AG04450 (cell line): ENCODE measurements around the gene KRT86. TPM values are rescaled to one million over a fixed set of nuclear protein-coding genes. Genes with fewer than 3 reads are reported as not detected.

Experiments
- CTCF ChIA-PET: fragments of 300-600, 350-600 bp; formaldehyde crosslinking; extraction: SDS; loops from one replicate; lab custom pipeline; 2022; ENCODE audit warnings: antibody characterized with exemption, inconsistent platforms; lab: Charles Lee
- POLR2A ChIA-PET: fragments of 350-600 bp; formaldehyde crosslinking; extraction: SDS; loops from one replicate; lab custom pipeline; 2021; ENCODE audit warnings: antibody characterized with exemption, inconsistent platforms; lab: Yijun Ruan, JAX
- DNase-seq: peaks from one replicate; pipeline ENCODE4 v3.0.0-alpha.2; 2011; ENCODE audit warnings: low read depth, low spot score
- H3K27ac ChIP-seq: one replicate; pipeline ENCODE4 v1.5.1; 2012; ENCODE audit warnings: low read depth, low read length, control low read depth
- H3K27me3 ChIP-seq: one replicate; pipeline ENCODE4 v1.6.0; 2012; ENCODE audit warnings: low read length; ENCODE audit not compliant: control insufficient read depth, insufficient read depth
- H3K4me3 ChIP-seq: 2 replicates; pipeline ENCODE4 v1.5.1; 2011; ENCODE audit warnings: mild to moderate bottlenecking, low read depth, low read length, control low read depth
- H3K9me3 ChIP-seq: 2 replicates; pipeline ENCODE4 v1.5.1; 2012; ENCODE audit warnings: low read length; ENCODE audit not compliant: control insufficient read depth, insufficient read depth
- CTCF ChIP-seq: IDR thresholded peaks from 2 replicates; pipeline ENCODE4 v1.5.1; 2011; ENCODE audit warnings: low read depth, low read length, control low read depth, inconsistent platforms
- polyA plus RNA-seq: library from polyadenylated mRNA; depleted of rRNA; stranded (reverse); fragments of >200 nt; gene quantifications from 2 replicates; pipeline ENCODE4 v1.2.3, GENCODE V29; 2011

The KRT86 gene
- polyA plus RNA-seq, 1 experiment = 0.04 TPM

GRCh38 chr12:52305921-52306705 is 31.7 kb downstream of the KRT86 start:
- H3K27me3 ChIP-seq = peaks cover 42% of the 10 kb centered on the region
- DNase-seq = no peak
- TF ChIP-seq CTCF = peak; percentile 32
- ChIA-PET CTCF (interaction anchor here (0.7 to 2.9 kb wide), 5 partner anchors 15 to 149 kb away, joined by 3 to 27 read pairs (median 4); partner anchors contain the start of gene KRT83), POLR2A (no interaction called here)
- H3K4me3 ChIP-seq = no peak overlapping the region
- no peaks in the 10 kb centered on the region; the same call in 1 of the 2 replicates for H3K9me3 ChIP-seq
- H3K27ac ChIP-seq = no peak overlapping the region

- TF ChIP-seq CTCF = no peak
- Histone ChIP-seq H3K27ac (no peak overlapping the region), H3K9me3 (no peaks in the 10 kb centered on the region; the same call in 1 of the 2 replicates), H3K4me3 (no peak overlapping the region), H3K27me3 (peaks cover 40% of the 10 kb centered on the region)
- DNase-seq = no peak
- ChIA-PET CTCF (interaction anchor here (0.7 to 2.9 kb wide), 5 partner anchors 14 to 150 kb away, joined by 3 to 27 read pairs (median 4); partner anchors contain the start of gene KRT83), POLR2A (no interaction called here)
Measured at GRCh38 chr12:52306731-52307130, 32.3 kb downstream of the KRT86 start.

- ChIA-PET CTCF (interaction anchor here (0.6 to 2.9 kb wide), 4 partner anchors 20 to 151 kb away, joined by 3 to 27 read pairs (median 4); no protein-coding TSS in a partner anchor), POLR2A (interaction anchor here (0.7 kb wide), 1 partner anchor 28 kb away, joined by 3 read pairs; no protein-coding TSS in a partner anchor)
- TF ChIP-seq CTCF = no peak
Measured at GRCh38 chr12:52307836-52308805, 33.7 kb downstream of the KRT86 start.

GRCh38 chr12:52308806-52309425 is 34.5 kb downstream of the KRT86 start:
- no peak for DNase-seq
- ChIA-PET CTCF (interaction anchor here (0.6 to 2.9 kb wide), 5 partner anchors 10 to 153 kb away, joined by 3 to 27 read pairs (median 3); no protein-coding TSS in a partner anchor), POLR2A (no interaction called here)
- Histone ChIP-seq H3K27me3 (peaks cover 61% of the 10 kb centered on the region), H3K4me3 (peak overlapping the region; percentile 54; the same call in 1 of the 2 replicates), H3K9me3 (no peaks in the 10 kb centered on the region; the same call in 1 of the 2 replicates), H3K27ac (no peak overlapping the region)
- TF ChIP-seq CTCF = no peak

More at GRCh38 chr12:52307836-52308805, 33.7 kb downstream of the KRT86 start:
- H3K4me3 ChIP-seq = peak overlapping the region; percentile 54
- no peak overlapping the region for H3K27ac ChIP-seq
- DNase-seq = no peak
- no peaks in the 10 kb centered on the region; the same call in 1 of the 2 replicates for H3K9me3 ChIP-seq
- H3K27me3 ChIP-seq = peaks cover 53% of the 10 kb centered on the region
